Subcutaneous abdominal adipose tissue (tissue), 5 donors: Measurements from ENCODE around the gene CTIF.

Source experiments
- H3K27ac ChIP-seq: one replicate; pipeline ENCODE4 v1.7.0; 2013; ENCODE audit warnings: low read depth, mild to moderate bottlenecking, inconsistent platforms, low read length, moderate library complexity
- H3K27me3 ChIP-seq, 5 donors: one replicate each; pipeline ENCODE4 v1.7.0; 2013; ENCODE audit warnings: low read length in 5 of 5, inconsistent platforms in 1 of 5; ENCODE audit not compliant: control insufficient read depth in 5 of 5, insufficient read depth in 4 of 5
- H3K36me3 ChIP-seq, 5 donors: one replicate each; pipeline ENCODE4 v1.7.0; 2013; ENCODE audit warnings: low read length in 5 of 5; ENCODE audit not compliant: control insufficient read depth in 5 of 5, insufficient read depth in 5 of 5
- H3K4me1 ChIP-seq, 5 donors: one replicate each; pipeline ENCODE4 v1.7.0; 2013; ENCODE audit warnings: low read length in 5 of 5, mild to moderate bottlenecking in 3 of 5, moderate library complexity in 1 of 5; ENCODE audit not compliant: control insufficient read depth in 5 of 5, insufficient read depth in 5 of 5
- H3K4me3 ChIP-seq, 5 donors: one replicate each; pipeline ENCODE4 v1.7.0; 2013; ENCODE audit warnings: low read length in 5 of 5, low read depth in 1 of 5
- H3K9ac ChIP-seq, 5 donors: one replicate each; pipeline ENCODE4 v1.7.0; 2013; ENCODE audit warnings: low read length in 5 of 5, mild to moderate bottlenecking in 4 of 5, moderate library complexity in 3 of 5
- H3K9me3 ChIP-seq, 5 donors: one replicate each; pipeline ENCODE4 v1.7.0; 2013; ENCODE audit warnings: low read length in 5 of 5; ENCODE audit not compliant: control insufficient read depth in 5 of 5
- donor health status: healthy.
- donor health status: healthy.
- donor health status: healthy.
- donor health status: healthy.
- donor health status: healthy.

Gene CTIF

GRCh38 chr18:48594471-48595094, 55.8 kb downstream of the CTIF start:
- Histone ChIP-seq H3K9me3 (no peaks in the 10 kb centered on the region), H3K9ac (peak overlapping the region in 1 of 5 donors; percentile 59), H3K27me3 (no peaks in the 10 kb centered on the region), H3K4me3 (no peak overlapping the region), H3K4me1 (peaks cover 4 to 47% (median 27%) of the 10 kb centered on the region in 5 donors), H3K27ac (no peak overlapping the region), H3K36me3 (peaks cover 0 to 31% (median 8%) of the 10 kb centered on the region in 5 donors)

DNA sequence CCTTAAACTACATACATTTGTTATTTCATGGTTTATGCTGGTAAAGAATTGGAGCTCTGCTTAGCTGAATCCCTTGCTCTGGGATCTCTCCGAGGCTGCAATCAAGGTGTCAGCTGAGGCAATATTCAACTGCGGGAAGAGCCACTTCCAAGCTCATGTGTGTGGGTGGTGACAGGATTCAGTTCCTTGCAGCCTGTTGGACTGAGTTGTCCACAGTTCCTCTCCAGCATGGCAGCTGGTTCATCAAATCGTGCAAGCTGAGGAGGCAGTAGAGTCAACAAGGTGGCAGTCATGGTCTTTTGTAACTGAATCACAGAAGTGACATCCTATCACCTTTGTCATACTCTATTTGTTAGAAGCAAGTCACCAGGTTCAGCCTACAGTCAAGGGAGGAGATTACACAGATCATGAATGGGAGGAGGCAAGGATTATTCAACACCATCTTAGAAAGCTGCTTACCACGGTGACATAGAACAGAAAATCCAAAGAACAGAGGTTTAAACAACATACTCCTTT, 56.9 kb downstream of the CTIF start:
- Histone ChIP-seq H3K9ac (no peak overlapping the region), H3K36me3 (peaks cover 0 to 33% (median 8%) of the 10 kb centered on the region in 5 donors), H3K4me3 (no peak overlapping the region), H3K27me3 (no peaks in the 10 kb centered on the region), H3K4me1 (peaks cover 4 to 46% (median 20%) of the 10 kb centered on the region in 5 donors), H3K27ac (peak overlapping the region; percentile 6), H3K9me3 (no peaks in the 10 kb centered on the region)

GRCh38 chr18:48597110-48597509, 58.3 kb downstream of the CTIF start:
- Histone ChIP-seq H3K4me3 (no peak overlapping the region), H3K36me3 (peaks cover 0 to 31% (median 8%) of the 10 kb centered on the region in 5 donors), H3K4me1 (peaks cover 2 to 47% (median 19%) of the 10 kb centered on the region in 5 donors), H3K27me3 (no peaks in the 10 kb centered on the region), H3K9ac (no peak overlapping the region), H3K27ac (no peak overlapping the region), H3K9me3 (no peaks in the 10 kb centered on the region)

GRCh38 chr18:48597671-48598070, 58.8 kb downstream of the CTIF start:
- Histone ChIP-seq H3K27me3 (no peaks in the 10 kb centered on the region), H3K27ac (no peak overlapping the region), H3K9me3 (no peaks in the 10 kb centered on the region), H3K36me3 (peaks cover 0 to 31% (median 8%) of the 10 kb centered on the region in 5 donors), H3K9ac (no peak overlapping the region), H3K4me1 (peaks cover 0 to 44% (median 19%) of the 10 kb centered on the region in 5 donors), H3K4me3 (no peak overlapping the region)

GRCh38 chr18:48599391-48599790, 60.6 kb downstream of the CTIF start:
- H3K36me3 ChIP-seq = peaks cover 0 to 31% (median 8%) of the 10 kb centered on the region in 5 donors
- no peak overlapping the region for H3K4me3 ChIP-seq
- peaks cover 0 to 36% (median 16%) of the 10 kb centered on the region in 5 donors for H3K4me1 ChIP-seq
- H3K9ac ChIP-seq = no peak overlapping the region
- no peaks in the 10 kb centered on the region for H3K9me3 ChIP-seq
- no peaks in the 10 kb centered on the region for H3K27me3 ChIP-seq
- no peak overlapping the region for H3K27ac ChIP-seq

GRCh38 chr18:48600046-48600445, 61.2 kb downstream of the CTIF start:
- H3K27ac ChIP-seq = no peak overlapping the region
- no peaks in the 10 kb centered on the region for H3K27me3 ChIP-seq
- H3K4me1 ChIP-seq = peaks cover 0 to 30% (median 10%) of the 10 kb centered on the region in 5 donors
- H3K4me3 ChIP-seq = no peak overlapping the region
- H3K9me3 ChIP-seq = no peaks in the 10 kb centered on the region
- peaks cover 0 to 28% (median 8%) of the 10 kb centered on the region in 5 donors for H3K36me3 ChIP-seq
- no peak overlapping the region for H3K9ac ChIP-seq

GRCh38 chr18:48600456-48601090, 61.7 kb downstream of the CTIF start:
- Histone ChIP-seq H3K27ac (peak overlapping the region; percentile 28), H3K4me1 (peaks cover 0 to 29% (median 10%) of the 10 kb centered on the region in 5 donors), H3K9me3 (no peaks in the 10 kb centered on the region), H3K27me3 (no peaks in the 10 kb centered on the region), H3K9ac (peak overlapping the region in 1 of 5 donors; percentile 11), H3K36me3 (peaks cover 0 to 23% (median 8%) of the 10 kb centered on the region in 5 donors), H3K4me3 (no peak overlapping the region)

DNA sequence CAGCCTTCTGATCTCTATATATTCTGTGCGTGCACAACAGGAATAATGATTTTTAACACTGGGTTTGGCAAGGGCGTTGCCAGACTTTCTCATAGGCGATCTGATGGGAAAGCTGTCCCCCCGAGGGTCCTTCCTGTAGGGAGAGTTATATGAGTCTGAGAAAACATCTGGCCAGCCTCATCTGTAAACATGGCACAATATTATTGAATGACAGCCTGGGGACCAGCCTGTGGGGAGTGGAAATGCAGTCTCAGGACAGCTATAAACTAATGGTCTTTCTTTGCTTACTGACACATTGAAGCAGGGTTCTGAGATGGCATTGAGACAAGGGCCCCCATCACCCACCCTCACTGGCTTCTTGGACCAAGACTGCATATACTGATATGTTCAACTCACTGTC, 62.5 kb downstream of the CTIF start:
- no peak overlapping the region for H3K4me3 ChIP-seq
- H3K9me3 ChIP-seq = no peaks in the 10 kb centered on the region
- H3K4me1 ChIP-seq = peaks cover 0 to 30% (median 11%) of the 10 kb centered on the region in 5 donors
- no peak overlapping the region for H3K9ac ChIP-seq
- H3K36me3 ChIP-seq = peaks cover 0 to 17% (median 4%) of the 10 kb centered on the region in 5 donors
- H3K27me3 ChIP-seq = no peaks in the 10 kb centered on the region
- H3K27ac ChIP-seq = peak overlapping the region; percentile 28

DNA sequence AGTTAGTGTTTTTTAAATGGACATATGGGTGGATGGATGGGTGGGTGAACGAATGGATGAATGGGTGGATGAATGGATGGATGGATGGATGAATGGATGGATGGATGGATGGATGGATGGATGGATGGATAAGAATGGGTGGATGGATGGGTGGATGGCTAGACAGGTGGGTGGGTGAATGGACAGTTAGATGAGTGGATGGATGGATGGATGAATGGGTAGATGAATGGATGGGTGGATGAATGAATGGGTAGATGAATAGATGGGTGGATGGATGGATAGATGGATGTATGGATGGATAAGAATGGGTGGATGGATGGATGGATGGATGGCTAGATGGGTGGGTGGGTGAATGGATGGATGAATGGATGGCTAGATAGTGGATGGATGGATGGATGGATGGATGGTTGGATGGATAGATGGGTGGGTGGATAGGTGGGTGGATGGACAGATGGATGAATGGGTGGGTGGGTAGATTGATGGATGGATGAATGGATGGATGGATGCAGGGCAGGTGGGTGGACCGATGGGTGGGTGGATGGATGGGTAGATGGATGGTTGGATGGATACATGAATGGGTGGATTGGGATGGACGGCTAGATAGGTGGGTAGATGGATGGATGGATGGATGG, 64.0 kb downstream of the CTIF start:
- H3K9me3 ChIP-seq = no peaks in the 10 kb centered on the region
- H3K36me3 ChIP-seq = peaks cover 0 to 13% (median 3%) of the 10 kb centered on the region in 5 donors
- H3K4me3 ChIP-seq = no peak overlapping the region
- H3K27ac ChIP-seq = no peak overlapping the region
- H3K9ac ChIP-seq = no peak overlapping the region
- H3K27me3 ChIP-seq = no peaks in the 10 kb centered on the region
- peaks cover 0 to 38% (median 21%) of the 10 kb centered on the region in 5 donors for H3K4me1 ChIP-seq

DNA sequence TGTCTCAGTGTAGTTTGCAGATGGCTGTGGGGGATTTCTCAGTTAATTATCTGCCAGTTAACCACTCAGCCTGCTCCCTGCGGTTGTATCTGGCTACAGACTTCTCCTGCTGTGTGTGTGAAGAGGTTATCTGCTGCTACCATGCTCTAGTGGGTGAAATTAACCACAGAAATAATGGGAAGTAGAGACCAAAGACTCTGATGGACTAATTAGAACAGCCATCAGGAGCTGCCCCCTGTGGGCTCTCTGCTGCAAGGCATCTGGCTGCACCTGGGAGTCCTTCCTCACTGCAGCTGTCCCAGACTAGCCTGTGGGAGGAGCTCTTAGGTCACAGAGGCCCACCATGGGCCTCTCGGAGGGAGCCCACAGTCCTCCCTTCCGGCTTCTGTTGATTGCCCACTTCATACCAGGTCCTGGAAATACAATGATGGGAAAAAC, 66.6 kb downstream of the CTIF start:
- H3K9me3 ChIP-seq = no peaks in the 10 kb centered on the region
- H3K9ac ChIP-seq = no peak overlapping the region
- H3K27me3 ChIP-seq = no peaks in the 10 kb centered on the region
- peaks cover 0 to 42% (median 33%) of the 10 kb centered on the region in 5 donors for H3K4me1 ChIP-seq
- H3K4me3 ChIP-seq = no peak overlapping the region
- peaks cover 0 to 1% (median 0%) of the 10 kb centered on the region in 5 donors for H3K36me3 ChIP-seq
- H3K27ac ChIP-seq = no peak overlapping the region
